ENCODE measurements around the gene BMAL1.

Gene BMAL1

DNA sequence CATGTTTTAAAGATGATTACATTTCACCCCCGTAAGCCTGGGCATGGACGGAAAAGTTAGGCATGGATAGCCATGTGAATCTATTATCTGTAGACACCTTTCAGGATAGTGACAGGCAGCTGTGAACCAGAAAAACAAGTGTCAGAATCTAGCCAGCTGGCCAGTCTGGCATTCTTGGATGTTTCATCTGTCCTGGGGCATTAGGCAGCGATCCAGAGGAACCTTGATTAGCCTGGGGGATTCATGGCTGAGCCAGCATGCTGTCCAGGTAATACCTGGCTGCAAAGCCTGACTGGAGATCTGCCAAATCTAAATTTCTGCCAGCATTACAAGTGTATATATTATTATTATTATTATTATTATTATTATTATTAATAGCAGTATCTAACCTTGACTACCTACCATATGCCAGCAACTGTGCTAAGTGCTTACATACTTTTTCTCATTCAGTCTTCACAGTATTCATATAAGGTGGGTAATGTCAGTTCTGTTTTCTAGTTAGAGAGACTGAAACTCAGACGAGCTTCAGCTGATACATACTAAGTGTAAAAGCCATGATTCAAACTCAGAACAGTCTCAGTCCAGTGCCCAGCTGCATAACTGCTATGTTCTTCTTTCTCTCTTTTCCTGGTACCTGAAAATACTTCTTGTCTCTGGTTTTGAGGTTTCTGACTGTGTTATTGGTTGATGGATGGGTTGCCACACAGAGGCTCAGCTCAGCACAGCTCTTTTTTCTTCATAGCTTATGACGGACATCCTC, 12.8 kb downstream of the BMAL1 start:
- DNase-seq (ENCODE audit: insufficient read length, low spot score), result no peak

DNA sequence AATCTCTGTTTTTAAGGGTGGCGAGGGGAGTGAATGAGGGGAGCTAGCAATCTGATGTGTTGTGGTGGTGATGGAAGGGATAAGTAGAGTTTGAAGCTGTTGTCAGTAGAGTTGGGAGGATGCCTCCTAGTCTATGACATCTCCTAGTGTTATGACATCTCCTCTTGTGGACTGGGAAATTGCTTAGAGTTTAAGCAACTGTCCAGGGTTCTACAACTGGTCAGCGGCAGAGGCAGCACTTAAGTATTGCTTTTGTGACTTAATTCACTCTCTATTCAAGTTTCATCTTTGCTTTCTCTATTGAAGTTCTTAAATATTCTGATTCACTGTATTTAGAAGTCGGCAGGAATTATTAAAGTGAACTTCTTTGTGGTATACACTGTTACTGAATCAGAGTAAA, 13.8 kb downstream of the BMAL1 start:
- no peak for FAIRE-seq
- no peak for DNase-seq (ENCODE audit: insufficient read length, low spot score)

More for the DNA sequence above, 12.8 kb downstream of the BMAL1 start:
- FAIRE-seq, result no peak

DNA sequence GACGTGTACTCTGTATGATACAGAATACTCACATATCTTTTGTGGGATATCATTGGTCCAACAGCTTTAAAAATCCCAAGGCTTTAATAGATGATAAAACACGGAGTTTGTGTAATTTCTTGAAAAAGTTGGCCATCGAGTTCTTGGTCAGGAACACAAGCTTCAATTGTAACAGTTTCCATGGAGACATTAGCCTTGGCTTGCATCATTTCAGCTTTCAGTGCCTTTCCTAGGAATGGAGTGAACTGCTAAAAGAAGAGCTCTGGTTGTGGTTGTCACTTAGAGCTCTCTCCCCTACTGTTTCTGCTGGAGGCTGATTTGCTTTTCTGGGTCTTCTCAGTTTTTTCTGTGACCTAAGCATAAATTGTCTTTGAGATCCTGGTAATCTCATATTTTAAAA, 14.2 kb downstream of the BMAL1 start:
- no peak for DNase-seq (ENCODE audit: insufficient read length, low spot score)
- no peak for FAIRE-seq

DNA sequence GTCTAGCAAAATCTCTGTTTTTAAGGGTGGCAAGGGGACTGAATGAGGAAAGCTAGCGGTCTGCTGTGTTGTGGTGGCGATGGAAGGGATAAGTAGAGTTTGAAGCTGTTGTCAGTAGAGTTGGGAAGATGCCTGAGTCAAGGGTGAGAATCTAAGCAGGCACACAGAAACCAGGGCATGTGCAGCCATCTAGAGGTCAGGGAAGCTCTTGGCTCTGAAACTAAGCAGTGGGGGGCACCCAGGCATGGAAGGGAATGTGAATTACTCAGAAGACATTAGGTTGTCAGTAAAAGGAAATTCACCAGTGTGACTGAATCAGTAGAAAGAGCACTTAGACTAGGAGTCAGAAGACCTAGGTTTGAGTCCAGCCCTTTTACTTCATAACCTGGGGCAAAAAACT, 15.4 kb downstream of the BMAL1 start:
- no peak for DNase-seq (ENCODE audit: insufficient read length, low spot score)
- FAIRE-seq, result no peak

DNA sequence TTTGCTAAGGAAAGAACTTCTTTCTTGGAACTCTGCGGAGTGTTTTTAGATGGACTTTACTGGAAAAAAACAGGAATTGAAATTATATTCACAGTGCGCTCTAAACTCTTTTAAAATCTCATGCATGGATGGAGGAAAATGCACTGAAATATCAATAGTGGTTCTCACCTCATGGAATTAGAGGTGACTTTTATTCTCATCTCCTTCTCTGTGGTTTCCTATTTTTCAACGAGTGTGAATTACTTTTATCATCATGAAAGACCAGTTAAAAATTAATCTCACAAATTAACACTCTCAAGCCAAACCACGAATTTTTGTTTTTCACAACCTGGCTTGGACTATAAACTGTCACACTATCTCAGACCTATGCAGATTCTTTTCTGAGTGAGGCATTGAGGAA, 16.6 kb downstream of the BMAL1 start:
- FAIRE-seq (no peak), DNase-seq (ENCODE audit: insufficient read length, low spot score) (no peak)

DNA sequence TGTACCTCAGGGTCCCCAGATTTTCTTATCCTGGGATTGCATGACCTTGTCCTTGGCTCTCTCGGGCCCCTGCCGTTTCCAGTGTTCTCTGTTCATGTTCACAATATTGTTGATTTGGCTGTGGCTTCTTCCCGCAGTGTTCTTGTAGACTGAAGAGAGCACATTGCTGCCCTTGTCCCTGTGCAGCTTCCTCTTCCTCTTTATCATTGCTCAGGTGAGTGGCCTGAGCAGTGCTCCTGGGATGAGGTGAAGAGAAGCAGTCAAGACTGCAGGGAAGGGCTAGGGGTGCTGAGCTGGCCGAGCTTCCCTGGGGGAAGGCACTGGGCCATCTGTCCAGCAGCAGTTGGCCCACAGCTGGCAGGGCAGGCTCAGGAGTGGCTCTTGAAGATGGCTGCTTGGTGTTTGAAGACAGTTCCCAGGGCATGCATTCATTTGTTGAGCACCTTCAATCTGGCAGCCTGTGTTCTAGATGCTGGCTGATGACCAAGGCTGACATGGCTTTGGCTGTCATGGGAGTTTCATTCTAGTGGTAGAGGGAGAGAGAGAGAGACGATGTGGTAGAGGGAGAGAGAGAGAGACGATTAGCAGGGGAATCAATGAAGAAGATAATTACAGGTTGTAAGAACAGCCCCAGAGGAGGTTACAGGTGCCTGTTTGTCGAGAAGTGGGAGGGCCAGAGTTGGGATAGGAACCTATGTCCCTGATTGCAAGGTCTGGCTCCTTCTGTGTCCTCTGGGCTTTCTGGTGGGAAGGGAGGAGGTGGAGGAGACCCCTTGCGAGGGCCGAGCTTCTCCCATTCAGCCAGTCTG, 17.4 kb downstream of the BMAL1 start:
- no peak for FAIRE-seq
- DNase-seq (ENCODE audit: insufficient read length, low spot score), result no peak

DNA sequence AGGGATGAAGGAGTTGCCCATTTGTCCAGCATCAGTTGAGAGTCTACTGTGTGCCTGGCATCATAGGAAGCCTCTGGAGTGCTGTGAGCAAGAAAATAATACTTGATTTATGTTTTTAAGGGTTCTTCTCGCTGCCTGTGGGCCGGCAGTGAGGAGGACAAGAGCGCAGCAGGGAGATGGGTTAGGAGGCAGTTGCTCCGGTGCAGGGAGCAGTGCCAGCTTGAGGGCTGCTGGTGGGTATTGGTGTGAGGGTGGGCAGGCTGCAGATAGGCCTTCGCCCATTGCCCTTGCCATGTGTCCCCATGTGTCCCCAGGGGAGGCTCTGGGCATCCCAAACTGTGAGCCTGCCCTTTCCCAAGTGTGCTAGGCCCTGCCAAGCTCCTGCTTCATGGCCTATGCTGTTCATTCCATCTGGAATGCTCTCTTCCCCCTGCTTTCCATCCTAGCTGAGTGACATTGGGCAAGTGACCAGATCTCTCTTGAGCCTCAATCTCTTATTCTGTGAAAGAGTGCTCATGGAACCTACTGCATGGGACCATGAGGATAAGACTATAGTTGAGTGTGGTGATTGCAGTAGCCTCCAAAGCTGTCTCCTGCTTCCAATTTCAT, 19.8 kb downstream of the BMAL1 start:
- FAIRE-seq (no peak), DNase-seq (ENCODE audit: insufficient read length, low spot score) (no peak)

DNA sequence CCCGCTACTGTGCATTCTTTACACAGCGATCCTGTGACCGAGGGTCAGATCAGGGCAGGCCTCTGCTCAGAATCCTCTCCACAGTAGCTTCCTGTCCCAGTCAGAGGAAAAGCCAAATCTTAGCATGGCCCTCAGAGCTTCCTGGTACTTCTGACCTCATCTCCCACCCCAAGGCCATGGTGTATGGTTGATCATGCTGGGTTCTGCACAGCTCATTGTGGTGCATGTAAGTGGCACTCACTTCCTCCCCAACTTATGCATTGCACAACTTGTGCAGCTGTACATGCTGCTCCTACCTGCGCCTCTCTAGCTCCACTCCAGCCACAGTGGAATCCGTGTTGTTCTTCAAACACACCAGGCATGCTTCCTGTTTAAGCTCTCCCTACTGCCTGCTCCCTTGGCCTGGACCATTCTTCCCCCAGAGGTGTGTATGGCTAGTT, 20.3 kb downstream of the BMAL1 start:
- no peak for FAIRE-seq
- DNase-seq (ENCODE audit: insufficient read length, low spot score), result no peak

DNA sequence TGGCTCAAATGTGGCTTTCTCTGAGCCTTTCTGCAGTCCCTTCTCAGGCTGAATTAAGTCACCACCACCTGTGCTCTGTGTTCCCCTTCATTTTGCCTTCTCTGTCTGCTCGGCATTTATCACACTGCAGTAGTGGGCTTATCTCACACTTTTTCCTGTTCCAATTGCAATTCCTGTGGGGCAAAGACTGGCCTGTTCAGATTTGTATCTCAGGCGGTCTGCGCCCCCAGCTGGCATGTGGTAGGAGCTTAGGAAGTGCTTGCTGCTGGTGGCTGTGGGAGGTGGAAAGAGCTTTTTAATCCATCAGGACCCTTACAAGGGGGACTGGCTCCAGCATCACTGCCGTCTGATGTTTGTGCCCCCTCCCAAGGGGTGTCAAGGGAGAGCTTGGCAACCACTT, 21.2 kb downstream of the BMAL1 start:
- DNase-seq (ENCODE audit: insufficient read length, low spot score), result no peak

DNA sequence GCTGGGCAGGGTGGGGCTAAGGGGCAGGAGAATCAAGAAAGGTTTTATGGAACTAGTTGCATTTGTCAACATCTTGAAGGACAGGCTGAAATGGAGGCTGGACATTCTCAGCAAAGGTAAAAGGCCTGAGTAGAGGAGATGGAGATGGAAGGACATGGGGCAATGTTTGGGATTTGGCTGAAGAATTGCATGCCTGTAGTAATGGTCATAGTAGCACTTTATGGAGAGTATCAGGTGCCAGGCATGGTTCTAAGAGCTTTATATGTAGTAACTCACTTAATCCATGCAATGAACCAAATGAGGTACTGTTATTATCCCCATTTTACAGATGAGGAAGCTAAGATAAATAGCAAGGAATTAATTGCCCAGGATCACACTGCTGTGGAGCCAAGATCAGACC, 23.9 kb downstream of the BMAL1 start:
- DNase-seq (ENCODE audit: insufficient read length, low spot score), result no peak
- no peak for FAIRE-seq

More for the DNA sequence above, 21.2 kb downstream of the BMAL1 start:
- FAIRE-seq, result no peak

DNA sequence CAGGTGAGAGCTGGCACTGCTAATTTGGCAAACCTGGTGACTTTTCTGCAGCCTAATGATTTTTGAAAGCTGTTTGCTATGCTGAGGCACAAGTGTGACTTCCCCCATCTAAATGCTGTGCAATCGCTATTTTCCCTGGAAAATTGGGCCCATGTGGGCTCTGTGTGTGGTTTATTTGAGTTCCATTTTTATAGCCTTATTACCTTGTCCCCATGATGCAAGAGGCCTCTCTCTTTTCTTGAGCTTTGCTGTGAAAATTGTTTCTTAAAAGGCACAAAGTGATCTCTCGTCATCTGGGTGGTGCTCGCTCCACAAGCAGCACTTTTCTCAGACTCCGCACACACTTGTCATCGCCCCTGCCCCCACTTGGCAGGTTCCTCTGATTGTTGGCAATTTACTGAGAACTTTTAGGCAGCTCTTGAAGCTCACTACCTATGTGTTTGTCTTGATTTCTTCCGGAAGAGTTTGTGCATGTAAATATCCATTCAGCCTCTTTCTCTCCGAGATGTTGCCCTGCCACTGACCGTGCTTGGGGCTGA, 24.9 kb downstream of the BMAL1 start:
- no peak for DNase-seq (ENCODE audit: insufficient read length, low spot score)
- FAIRE-seq, result no peak

DNA sequence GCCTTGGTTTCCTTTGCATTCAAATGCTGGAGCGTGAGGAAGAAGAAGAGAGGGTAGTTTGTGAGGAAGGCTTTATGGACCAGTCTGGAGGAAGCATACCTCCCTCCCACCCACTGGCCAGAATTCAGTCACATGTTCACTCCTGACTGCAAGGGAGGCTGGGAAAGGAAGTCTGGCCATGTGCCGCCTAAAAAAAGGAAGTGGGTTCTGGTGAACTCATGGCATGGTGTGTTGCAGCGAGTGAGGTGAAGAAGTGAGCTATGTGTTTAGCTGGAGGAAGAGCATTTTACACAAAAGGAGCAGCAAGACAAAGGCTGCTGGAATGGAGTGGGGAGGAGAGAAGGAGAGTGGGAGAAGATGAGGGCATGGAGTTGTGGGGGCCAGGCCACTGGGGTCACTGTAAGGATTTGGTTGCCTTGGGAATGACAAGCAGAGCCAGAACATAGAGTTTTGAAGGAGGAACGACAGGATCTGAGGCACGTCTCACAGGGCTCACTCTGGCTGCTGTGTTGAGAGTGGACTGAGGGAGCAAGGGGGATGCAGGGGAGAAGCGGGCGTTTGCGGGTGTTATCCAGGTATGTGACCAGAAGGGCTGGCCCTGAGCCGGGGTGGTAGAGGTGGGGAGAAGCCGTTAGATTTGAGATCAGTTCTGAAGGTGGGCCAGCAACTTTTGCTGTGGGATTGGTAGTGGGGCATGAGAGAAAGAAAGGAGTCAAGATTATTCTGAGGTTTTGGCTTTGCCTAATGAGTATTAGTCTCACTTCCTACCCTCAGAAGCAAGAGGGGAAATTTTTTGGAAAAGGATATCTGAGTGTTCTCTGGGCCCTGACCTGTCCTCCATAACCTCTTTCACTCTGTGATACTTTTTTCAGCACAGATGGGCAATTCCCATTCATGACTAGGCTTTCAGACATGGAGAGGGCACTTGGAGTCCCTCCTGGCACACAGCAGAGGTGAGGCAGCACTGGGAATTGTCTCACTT, 26.4 kb downstream of the BMAL1 start:
- DNase-seq (ENCODE audit: insufficient read length, low spot score) (no peak), FAIRE-seq (no peak)

DNA sequence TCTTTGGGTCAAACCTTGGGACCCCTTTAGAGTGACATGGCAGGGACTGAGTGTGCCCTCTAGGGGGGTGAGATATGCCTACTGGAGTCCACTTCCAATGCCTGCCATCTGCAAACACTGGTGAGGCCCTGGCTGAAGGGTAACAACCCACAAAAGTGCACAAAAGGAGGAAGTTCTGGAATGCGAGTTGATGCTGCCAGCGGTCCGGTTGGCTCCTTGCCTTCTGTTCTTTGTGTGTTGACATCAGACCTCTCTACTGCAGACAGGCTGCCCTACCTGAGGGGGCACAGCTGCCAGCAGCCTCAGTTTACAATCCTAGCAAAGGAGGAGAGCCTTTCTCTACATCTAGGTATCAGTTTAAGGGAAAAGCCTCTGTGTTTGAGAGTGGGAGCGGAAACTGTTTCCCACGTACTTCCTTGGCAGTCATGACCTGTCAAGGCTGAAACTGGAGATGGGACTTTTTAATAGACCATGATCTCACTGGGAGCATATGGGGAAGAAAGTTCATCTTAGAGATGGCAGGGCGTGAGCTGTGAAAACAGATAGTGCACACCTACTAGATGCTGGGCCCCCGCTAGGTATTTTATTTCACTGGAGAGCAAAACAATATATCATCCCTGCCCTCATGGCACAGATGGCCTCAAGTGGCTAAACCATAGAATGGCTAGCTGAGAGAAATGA, 27.2 kb downstream of the BMAL1 start:
- no peak for FAIRE-seq
- DNase-seq (ENCODE audit: insufficient read length, low spot score), result no peak

DNA sequence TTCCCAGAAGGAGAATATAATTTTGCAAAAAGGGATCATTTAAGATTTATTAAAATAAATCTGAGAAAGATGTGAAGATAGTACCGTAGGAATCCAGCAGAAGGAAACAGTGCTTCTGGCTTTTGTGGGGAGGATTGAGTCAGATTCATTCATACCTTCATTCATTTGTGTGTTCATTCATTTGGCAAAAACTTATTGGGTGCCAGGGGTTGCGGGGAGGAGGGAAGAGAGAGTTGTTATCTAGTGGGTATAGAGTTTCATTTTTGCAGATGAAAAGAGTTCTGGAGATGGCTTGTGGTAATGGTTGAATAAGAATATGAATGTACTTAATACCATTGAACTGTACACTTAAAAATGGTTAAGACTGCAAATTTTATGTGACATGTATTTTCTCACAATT, 31.1 kb downstream of the BMAL1 start:
- DNase-seq (ENCODE audit: insufficient read length, low spot score) (no peak), FAIRE-seq (no peak)

DNA sequence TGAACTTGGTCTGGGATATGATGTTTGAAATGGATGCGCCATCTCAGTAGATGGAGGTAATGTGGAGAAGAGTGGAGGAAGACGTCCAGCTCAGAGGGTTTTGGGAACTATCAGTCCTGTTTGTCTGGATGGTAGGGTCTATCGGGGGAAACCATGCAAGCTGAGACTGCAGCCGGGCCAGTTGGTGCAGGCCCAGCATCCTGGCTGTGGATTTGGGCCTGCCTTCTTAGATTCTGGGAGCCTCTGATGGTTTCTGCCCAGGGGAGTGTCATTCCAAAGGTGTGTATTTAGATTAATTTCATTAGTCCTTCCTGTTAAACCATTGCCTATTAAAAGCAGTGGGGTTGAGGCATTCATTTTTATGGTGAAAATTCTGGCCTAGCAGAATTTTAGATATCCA, 31.6 kb downstream of the BMAL1 start:
- FAIRE-seq (no peak), DNase-seq (ENCODE audit: insufficient read length, low spot score) (no peak)

DNA sequence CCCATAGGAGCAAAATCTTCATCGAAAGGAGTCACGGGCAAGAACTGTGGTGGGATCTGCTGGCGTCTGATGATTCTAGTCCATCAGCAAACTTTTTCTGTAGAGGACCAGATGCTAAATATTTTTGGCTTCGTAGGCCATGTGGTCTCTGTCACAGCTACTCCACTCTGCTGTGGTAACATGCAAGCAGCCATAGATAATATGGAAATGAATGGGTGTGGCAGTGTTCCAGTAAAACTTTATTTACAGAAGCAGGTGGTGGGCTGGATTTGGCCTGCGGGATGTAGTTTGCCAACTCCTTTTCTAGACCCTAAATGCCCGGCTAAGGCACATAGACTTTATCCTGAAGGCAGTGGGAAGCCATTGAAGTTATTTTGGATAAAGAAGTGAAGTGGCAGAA, 32.9 kb downstream of the BMAL1 start:
- no peak for DNase-seq (ENCODE audit: insufficient read length, low spot score)
- no peak for FAIRE-seq

DNA sequence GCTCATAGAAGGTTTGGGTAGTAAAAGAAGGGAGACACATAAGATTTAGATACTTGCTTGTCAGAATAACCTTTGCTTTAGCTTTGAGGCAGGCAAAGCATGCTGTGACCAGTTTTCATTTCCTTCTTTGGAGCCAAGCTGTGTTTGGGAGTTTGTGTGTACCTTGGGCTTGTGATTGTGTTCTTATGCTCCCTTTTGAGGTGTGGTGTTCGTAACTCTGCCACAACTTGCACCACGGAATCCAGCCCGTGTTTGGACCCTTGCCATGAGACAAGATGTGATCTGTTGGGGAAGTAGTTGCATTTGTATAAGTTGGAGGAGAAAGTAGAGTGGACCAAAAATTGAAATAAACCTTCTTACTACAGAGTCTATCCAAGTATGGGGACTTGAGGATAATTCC, 34.0 kb downstream of the BMAL1 start:
- DNase-seq (ENCODE audit: insufficient read length, low spot score) (no peak), FAIRE-seq (no peak)

DNA sequence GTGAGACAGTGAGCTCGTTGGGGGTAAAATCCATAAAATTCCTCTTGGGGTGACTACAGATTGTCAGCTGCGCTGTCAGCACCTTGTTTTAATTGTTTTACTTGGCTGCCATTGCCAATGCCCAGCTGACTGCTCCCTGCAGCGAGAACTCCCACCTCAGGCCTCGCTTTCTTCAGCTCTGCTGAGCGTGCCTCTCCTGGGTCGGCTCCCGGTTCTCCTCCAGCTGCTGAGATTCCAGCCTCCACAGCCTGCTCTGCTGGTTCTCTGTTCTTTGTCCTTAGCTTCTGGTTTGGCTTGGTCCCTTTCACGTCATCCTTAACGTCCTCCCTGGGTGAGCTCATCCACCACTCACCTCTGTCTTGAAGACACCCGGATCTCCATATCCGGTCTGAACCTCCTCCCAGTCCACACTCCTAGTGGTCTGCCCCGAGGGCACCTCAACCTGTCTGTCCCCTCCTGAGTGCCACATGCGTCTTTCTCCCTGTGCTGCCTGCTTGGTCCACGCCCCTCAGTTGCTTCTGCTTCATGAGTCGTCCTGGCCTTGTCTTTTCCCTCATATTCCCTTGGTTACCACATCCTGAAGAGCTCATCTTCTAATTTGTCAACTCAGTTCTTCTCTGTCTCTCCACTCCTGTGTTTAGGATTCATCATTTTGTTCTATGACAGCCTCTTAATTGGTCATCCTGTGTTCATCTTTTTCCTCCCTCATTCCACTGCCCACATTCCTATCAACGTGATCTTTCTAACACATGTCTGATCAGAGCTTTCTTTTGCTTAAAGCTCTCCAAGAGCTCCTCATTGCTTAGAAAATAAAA, 35.6 kb downstream of the BMAL1 start:
- FAIRE-seq (no peak), DNase-seq (ENCODE audit: insufficient read length, low spot score) (no peak)

Data from HTR-8/SVneo (cell line).